Stimulated activated CD4-positive, alpha-beta T cell treated with anti-CD3 and anti-CD28 coated beads, TNF-alpha, amount 100 ng/mL, for 1 hour (primary cell): ENCODE results near the gene FAM151B.
"Not testable (repeated sequence)": the region's sequence is repeated elsewhere in the genome, so short reads cannot be mapped to it uniquely, and the experiment has no call there.

Experiments used
- DNase-seq, 3 donors: peaks; one replicate each; pipeline ENCODE4 v3.0.0-alpha.2; 2020; ENCODE audit warnings: low read depth in 3 of 3, low spot score in 1 of 3

FAM151B gene

GRCh38 chr5:80503641-80504040 is 15.7 kb downstream of the FAM151B start:
- no peak for DNase-seq

DNA sequence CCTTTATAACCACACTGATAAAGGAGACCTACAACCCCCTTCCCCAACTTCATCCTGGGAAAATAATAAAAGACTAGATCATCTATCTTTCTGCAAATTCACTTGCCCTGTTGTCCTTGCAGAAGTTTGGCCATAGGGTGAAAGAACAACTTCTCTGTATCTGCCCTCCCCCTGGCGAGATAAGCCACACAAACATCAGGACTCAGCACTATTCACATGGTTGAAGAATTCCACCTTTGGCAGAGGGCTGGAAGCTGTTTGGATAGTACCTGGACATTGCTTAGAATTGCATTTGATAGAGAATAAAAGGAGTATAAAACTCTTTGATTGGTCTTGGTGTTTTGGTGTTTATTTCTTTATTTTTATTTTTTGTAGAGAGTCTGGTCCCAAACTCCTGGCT is 16.9 kb downstream of the FAM151B start:
- DNase-seq = no peak

DNA sequence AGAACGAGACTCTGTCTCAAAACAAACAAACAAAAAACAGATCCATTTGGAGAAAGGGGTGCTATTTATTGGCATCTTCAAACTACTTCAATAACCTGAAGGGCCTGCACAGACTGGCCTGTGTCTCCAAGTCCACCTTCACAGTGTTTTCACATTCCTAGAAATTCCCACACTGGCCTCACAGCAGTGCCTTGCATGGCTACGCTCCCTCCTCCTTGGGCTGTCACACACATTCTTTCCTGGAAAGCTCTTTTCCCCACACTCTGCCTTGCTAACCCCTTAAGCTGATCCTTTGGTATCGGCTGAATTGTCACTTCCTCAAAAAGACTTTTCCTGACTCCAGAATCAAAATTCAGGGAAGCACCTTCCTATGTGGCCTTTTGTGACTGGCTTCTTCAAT is 19.8 kb downstream of the FAM151B start:
- DNase-seq = no peak

DNA sequence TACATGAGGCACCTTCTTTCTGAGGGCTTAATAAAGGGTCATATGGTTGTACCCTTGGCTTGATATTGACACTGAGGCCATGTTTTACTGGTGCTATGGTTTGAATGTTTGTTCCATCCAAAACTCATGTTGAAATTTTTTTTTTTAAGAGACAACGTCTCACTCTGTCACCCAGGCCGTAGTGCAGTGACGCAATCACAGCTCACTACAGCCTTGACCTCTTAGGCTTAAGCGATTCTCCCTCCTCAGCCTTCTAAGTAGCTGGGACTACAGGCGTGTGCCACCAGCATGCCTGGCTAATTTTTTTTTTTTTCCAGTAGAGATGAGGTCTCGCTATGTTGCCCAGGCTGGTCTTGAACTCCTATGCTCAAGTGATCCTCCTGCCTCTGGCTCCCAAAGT is 20.9 kb downstream of the FAM151B start:
- no peak for DNase-seq

- no peak for DNase-seq
Measured at GRCh38 chr5:80509362-80509761, 21.5 kb downstream of the FAM151B start.

DNA sequence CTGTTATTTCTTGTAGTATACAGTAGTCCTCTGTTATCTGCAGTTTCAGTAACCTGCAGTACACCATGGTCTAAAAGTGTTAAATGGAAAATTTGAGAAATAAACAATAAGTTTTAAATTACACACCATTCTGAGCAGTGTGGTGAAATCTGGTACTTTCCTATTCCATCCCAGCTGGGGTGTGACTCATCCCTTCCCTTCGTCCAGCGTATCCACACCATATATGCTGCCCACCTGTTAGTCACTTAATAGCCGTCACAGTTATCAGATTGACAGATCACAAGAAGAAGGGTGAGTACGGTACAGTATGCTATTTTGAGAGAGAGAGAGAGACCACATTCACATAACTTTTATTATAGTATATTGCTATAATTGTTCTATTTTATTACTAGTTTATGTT is 28.9 kb downstream of the FAM151B start:
- DNase-seq = no peak

DNA sequence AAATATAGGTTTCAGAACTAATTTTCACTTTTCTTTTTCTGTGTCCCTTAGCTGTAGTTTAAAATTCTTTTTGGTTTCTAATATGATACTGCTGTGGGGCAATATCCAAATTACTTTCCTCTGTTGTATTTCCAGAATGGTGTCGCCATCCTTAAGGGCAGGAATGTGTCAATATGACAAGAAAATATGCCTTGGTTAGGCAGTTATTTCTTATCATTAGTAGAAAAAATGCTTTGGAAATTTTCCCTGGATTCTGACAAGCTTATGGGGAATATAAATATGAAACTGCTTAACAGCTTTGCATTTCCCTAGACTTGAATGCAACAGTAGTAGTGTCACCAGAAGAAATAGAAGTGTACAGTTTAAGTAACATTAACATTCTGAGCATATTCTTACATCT is 52.8 kb downstream of the FAM151B start:
- no peak for DNase-seq

DNA sequence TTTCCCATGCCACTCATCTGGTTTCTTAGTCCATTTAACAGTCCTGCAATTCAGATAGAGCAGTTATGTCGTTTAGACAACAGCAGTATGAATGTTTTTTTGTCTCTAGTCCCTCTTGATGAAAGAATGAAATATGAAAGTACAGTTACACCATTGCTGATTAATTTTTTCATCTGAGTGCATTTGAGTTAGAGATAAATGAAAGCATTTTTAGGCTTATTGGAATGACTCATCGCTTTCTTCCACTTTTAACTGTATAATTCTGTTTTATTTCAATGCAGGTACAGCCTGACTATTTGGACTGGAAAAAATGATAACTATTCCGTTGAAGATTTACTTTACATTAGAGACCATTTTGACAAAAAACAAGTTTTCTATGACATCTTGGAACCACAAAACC is 53.5 kb downstream of the FAM151B start:
- DNase-seq = no peak

DNA sequence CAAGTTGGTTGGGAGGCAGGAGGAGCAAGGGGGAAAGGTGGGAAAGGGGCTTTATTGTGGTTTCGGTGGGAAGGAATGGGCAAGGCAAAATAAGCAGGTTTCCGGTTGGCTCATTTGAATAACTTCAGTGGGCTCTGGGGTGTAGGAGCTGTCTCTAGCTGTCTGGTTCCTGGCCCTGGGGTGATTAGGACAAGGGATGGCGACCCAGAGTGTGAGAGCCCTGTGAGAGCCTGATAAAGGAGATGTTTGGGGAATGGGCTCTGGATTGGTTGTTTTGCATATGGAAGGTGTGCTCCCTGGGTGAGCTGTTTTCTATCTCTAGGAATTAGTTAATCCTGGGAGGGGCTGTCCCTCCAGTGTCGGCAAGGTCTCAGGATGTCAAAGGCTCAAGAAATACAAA is 66.7 kb downstream of the FAM151B start:
- DNase-seq = no peak

DNA sequence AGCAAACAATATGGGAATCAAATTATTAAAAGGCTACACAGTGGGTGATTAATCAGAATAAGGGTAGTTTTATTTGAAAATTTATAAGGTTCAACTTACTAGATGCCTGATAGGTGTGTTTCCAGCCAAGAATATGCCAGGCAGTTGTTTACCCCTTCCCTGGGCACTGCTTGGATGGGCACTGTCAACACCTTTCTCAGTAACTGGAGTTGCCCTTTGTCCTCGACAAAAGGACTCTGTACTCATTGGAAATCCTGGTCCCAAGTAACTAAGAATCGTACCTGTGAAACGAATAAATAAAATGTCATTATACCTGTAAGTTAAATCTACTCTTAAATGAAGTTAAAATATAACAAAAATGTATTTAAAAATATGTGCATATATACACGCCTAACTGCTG is 67.2 kb downstream of the FAM151B start:
- no peak for DNase-seq

GRCh38 chr5:80559244-80559643 is 71.3 kb downstream of the FAM151B start:
- DNase-seq = no peak

DNA sequence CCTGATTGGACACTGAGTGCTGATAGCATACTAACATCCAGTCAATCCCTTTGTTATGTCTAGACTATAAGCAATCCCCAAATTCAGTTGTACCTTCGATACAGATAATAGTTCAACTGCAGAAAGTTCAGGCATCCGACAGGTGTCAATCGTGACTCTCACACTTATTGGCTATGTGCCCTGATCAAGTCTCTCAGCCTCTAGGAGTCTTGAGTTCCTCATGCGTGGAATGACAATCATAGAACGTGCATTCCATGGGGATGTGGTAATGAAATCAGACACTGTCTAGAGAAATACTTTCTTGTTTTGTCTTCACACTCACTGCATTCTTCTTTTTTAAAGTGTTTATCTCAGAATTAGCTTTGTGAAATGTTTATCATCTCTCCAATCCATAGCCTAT is 77.4 kb downstream of the FAM151B start:
- DNase-seq = no peak

DNA sequence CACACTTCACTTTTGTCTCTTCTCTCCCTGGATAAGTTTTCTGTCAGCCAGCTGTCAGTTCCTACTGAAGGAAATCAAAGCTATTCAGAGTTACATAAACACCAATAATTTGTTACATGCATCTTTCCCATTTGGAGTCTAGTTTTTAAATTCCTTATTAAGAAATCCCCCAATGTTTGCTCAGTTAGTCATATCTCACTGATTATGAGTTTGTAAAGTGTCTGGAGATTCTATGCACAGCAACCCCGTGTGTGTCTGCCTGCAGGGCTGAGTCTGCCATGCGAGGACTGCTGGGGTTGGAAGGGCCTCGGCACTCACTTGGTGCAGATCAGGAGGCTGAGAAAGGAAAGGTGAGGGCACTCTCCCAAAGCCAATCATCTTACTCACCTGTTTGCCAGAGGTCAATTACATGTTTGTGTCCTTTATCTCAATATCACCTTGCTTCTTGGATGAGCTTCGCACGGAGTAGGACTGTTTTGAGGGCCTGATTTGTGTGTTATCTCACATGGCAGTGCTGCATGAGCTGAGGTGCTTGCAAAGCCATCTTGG is 78.9 kb downstream of the FAM151B start:
- no peak for DNase-seq

DNA sequence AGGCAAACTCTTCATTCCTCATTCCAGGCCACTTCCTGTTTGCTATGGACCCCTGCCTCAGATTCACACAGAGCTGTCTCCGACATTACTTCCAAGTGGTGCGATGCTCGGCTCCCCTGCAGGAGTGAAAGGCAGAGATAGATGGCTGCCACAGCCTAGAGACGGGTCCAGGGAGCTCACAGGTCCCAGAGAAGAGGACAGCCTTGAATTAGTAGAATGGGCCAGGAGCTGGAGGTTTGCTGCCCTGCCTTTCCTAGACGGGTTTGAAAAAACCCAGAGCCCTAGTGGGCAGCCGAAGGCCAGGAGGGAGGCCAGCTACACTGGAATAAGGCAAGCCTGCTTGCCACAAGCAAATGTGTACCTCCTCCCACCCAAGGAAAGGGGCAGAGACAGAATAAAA is 80.4 kb downstream of the FAM151B start:
- DNase-seq = no peak

- DNase-seq = no peak
Measured at GRCh38 chr5:80569086-80569960, 81.4 kb downstream of the FAM151B start.

GRCh38 chr5:80569961-80570786 is 82.3 kb downstream of the FAM151B start, which contains the start of gene ANKRD34B:
TSS of gene ANKRD34B (minus strand) at chr5:80570280. CDS start at chr5:80560019, 10,261 bp downstream.
- DNase-seq = no peak

GRCh38 chr5:80573062-80573461 is 85.2 kb downstream of the FAM151B start:
- DNase-seq = no peak

GRCh38 chr5:80576383-80576782 is 88.5 kb downstream of the FAM151B start:
- DNase-seq = no peak

DNA sequence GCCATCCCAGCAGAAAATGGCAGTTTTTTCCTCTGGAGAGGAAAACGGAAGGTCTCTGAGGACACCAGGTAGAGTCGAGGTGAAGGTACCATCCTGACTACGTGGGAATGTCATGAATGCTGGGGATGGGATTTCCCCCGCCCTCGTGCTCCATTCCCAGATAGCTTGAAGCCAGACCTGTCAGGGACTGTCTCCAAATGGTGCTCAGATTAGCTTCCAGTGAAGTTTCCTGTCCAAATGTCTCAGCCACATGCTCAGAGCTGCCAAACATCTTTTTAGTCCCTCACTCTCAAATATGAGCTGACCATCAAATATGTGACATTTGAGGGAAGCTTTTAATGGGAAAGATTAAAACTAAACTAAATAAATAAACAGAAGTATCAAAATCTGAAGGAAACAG is 89.8 kb downstream of the FAM151B start:
- no peak for DNase-seq

GRCh38 chr5:80579050-80579449 is 91.2 kb downstream of the FAM151B start:
- DNase-seq = no peak

DNA sequence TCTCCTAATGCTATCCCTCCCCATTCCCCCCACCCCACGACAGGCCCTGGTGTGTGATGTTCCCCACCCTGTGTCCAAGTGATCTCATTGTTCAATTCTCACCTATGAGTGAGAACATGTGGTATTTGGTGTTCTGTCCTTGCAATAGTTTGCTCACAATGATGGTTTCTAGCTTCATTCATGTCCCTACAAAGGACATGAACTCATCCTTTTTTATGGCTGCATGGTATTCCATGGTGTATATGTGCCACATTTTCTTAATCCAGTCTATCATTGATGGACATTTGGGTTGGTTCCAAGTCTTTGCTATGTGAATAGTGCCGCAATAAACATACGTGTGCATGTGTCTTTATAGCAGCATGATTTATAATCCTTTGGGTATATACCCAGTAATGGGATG is 92.4 kb downstream of the FAM151B start:
- DNase-seq = not testable (repeated sequence)

GRCh38 chr5:80584770-80585169 is 96.9 kb downstream of the FAM151B start:
- no peak for DNase-seq
